GDM1 (cell line): ENCODE results near the gene ZNF331.

Source experiments
- DNase-seq: peaks from one replicate; lab custom pipeline; 2025; lab: John Stamatoyannopoulos, UW

The ZNF331 gene

DNA sequence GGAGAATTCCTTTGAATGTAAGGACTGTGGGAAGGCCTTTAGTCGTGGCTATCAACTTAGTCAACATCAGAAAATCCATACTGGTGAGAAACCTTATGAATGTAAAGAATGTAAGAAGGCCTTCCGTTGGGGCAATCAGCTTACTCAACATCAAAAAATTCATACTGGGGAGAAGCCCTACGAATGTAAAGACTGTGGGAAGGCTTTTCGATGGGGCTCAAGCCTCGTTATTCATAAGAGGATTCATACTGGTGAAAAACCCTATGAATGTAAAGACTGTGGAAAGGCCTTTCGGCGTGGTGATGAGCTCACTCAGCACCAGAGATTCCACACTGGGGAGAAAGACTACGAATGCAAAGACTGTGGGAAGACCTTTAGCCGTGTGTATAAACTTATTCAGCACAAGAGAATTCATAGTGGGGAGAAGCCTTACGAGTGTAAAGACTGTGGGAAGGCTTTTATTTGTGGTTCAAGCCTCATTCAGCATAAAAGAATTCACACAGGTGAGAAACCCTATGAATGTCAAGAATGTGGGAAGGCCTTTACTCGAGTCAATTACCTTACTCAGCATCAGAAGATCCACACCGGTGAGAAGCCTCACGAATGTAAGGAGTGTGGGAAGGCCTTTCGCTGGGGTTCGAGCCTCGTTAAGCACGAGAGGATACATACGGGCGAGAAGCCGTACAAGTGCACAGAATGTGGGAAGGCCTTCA is 39.2 kb downstream of the ZNF331 start:
- DNase-seq: no peak

DNA sequence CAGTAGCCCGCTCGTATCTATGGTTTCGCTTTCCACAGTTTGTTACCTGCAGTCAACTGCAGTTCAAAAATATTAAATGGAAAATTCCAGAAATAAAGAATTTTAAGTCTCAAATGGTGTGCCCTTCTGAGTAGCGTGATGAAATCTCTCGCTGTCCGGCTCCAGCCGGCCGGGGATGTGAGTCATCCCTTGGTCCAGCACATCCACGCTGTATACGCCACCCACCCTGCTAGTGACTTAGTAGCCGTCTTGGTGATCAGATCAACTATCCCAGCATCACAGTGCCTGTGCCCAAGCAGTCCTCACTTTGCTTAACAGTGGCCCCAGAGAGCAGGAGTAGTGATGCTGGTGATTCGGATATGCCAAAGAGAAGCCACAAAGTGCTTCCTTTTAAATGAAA is 40.0 kb downstream of the ZNF331 start:
- no peak for DNase-seq

DNA sequence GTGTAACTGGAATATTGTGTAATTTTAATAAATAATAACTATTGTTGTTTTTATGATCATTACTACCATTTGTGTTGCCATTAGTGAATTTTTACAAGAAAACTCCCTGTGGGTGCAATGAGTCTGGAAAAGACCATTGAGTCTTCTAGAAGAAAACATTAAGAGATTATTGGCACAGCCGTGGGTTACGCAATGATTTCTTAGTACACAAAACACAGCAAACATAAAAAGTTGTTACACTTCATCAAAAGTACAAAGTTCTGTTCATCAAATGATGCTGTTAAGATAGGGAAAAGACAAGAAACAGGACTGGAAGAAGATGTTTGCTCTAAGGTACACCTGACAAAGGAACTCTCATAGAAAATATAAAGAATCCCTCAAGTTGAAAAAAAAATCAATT is 41.6 kb downstream of the ZNF331 start:
- no peak for DNase-seq

DNA sequence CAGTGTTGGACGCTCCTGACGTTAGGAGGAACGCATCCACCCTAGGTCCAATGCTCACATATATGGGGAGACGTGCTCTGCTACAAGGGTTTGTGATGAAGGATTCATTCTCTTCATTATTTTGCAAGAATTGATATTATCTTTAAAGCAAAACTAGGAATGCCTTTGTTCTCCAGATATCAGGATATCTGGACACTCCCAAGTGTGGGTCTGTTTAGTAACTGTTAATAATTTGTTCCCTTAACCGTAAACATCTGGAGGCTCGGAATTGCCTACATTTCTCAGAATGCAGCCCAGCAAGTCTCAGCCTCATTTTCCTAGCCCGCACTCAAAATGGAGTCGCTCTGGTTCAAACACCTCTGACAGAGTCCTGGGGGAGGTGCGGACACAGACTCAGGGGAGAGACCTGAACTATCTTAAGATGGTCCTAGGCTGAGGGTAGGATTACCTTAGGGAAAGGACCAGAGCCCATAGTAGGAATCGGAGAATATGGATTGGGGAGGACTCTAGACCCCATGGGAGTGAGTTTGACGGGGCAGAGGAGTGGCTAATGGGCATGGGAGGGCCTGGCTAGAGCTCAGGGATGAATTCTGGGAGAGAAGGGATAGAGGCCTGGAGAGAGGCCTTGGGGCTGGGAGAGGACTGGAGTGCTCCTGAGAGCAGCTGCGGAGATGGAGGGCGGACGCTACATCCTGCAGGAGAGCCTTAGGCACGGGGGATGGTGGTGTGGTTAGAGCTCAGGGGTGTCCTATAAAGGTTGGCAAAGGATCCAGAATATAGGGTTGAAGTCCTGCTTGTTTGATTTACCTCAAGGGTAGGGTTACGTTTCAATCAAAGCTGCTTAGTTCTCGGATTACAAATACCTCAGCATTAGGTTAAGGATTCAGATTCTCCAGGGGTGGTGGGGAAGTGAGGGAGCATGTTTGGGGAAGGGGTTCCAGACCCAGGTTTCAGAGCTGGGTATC is 43.2 kb downstream of the ZNF331 start:
- no peak for DNase-seq

DNA sequence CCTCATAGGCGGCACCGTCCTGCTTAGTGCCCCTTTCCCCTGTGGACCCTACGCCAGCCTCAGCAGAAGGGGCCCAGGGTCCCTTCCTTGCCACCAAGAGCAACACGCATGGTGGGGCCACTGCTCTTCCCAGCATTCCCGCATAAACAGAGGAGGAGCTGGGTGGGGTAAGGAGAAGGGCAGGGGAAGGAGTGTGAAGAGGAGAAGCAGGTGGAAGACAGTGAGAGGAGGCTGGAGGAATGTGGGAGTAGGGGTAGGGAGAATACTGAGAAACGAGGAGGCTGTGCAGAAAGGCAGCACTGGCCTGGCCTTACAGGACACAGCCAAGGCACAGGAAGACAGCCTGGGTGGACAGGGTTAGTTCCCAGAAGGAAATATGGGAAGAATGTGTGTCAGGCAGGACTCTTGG is 43.9 kb downstream of the ZNF331 start:
- DNase-seq: no peak

DNA sequence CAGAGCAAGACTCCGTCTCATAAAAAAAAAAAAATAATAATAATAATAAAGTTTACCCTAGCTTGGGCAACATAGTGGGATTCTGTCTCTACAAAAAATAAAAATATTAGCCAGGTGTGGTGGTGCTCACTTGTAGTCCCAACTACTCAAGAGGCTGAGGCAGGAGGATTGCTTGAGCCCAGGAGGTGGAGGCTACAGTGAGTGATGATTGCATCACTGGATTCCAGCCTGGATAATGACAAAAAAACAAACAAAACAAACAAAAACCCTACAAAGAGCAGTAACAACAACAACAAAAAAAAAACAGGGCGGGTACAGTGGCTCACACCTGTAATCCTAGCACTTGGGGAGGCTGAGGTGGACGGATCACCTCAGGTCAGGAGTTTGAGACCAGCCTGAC is 45.2 kb downstream of the ZNF331 start:
- DNase-seq: no peak

DNA sequence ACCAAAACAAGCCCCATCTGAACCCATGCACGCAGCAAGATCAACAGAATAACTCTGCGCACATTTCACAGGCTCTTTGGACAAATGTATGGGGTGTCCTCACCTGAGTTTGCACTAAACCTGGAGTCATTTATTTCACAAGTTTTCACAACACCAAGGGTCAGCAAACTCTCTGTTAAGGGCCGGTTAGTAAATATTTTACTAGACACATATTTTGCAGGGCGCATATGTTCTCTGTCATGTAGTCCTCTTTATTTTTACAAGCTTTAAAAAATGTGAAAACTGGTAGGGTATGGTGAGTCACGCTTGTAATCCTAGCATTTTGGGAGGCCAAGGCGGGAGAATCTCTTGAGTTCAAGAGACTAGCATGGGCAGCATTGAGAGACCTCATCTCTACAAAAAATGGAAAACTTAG is 48.3 kb downstream of the ZNF331 start:
- DNase-seq: no peak

DNA sequence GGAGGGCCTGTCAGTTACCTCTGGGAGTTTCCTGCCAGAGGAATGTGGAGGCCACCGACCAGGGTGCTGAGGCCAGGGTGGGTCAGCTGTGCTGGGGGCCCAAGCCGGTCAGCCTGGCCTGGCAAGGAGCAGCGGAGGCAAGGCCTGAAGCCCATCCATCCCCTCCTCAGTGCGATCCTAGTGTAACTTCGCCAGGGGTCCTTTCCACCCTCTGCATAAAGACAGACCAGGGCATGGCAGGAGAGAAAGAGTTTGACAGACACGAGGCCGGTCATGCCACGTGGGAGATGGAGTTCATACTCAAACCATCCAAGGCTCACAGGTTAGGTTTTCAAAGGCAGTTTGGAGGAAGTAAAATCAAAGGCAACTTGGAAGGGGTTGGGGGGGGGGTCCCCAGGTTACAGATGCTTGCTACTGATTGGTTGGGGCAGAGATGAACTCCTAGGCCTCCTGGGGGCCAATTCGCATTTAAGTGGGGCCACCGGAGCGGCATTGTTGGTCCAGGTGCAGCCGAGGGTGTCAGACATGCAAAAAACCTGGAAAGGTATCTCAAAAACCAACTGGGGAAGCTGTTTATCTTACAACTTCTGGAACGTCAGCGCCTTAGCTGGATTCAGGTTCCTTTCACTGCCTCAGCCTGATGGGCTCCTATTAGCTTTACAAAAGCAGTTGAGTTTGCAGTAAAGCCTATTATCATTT is 57.0 kb downstream of the ZNF331 start:
- DNase-seq: no peak

DNA sequence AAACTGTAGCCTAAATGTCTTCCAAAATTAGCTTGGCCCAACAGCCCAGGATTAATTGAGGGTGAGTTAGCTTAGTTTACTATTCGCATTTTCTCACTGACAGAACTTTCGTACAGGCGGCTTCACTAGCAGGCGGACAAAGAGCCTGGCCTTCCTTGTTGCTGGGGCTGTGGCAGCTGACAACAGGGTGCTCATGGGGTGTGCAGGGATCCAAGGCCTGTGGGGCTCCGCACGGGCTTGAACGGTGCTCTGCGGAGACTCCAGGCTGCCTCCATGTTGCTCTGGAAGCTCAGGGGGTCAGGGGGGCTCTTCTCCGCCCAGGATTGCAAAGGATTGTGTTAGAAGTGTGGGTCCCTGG is 57.5 kb downstream of the ZNF331 start:
- no peak for DNase-seq

DNA sequence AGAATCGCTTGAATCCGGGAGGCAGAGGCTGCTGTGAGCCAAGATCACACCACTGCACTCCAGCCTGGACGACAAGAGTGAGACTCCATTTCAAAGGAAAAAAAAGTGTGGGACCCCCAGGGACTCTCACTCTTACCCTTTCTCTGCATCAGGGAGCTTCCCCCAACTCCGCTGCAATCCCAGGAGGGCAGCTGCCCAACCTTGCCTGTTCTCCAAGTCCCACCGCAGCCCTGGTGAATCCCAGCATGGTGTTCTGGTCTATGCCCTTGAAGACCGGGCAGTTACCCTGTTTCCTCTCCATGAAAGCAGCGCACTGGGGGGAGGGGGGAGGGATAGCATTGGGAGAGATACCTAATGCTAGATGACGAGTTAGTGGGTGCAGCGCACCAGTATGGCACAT is 58.1 kb downstream of the ZNF331 start:
- DNase-seq: no peak

DNA sequence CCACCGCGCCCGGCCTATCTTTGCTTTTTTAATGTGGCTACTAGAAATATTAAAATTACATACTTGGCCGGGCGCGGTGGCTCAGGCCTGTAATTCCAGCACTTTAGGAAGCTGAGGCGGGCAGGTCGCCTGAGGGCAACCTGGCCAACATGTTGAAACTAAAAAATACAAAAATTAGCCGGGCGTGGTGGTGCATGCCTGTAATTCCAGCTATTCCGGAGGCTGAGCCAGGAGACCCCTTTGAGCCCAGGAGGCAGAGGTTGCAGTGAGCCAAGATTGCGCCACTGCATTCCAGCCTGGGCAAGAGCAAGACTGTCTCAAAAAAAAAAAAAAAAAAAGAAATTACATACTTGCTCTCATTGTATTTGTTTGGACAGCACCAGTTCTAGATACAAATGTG is 59.1 kb downstream of the ZNF331 start:
- DNase-seq: no peak

DNA sequence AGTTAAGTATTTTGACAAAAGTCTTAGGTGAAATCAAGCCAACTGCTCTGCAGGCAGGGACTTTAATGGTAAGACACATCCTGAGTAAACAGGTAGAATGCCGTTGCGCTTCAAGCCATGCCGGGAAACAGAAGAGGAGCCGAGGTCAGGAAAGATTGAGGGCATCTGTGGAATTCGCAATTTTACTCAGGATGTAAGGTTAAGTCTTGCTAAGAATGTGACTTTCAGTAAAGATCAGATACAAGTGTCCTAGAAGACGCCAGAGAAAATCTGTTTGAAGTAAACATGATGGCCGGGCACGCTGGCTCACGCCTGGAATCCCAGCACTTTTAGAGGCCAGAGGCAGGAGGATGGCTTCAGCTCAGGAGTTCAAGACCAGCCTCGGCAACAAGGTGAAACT is 60.4 kb downstream of the ZNF331 start:
- DNase-seq: no peak

DNA sequence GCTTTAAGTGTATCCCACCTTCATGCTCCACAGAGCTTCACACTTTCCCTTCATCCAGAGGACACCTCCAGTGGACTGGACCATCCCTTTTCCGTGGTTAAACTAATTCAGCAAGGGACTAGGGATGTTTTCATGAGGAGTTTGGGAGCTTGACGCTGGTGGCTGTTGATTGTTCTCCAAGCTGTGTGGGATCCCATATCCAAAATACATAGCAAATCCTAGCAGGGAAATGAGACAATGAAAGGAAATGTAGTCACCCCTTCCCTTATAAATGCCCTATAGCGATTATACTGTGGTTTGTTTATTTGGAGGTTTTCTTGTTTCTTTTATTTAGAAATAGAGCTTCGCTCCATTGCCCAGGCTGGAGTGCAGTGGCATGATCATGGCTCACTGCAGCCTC is 62.3 kb downstream of the ZNF331 start:
- no peak for DNase-seq

DNA sequence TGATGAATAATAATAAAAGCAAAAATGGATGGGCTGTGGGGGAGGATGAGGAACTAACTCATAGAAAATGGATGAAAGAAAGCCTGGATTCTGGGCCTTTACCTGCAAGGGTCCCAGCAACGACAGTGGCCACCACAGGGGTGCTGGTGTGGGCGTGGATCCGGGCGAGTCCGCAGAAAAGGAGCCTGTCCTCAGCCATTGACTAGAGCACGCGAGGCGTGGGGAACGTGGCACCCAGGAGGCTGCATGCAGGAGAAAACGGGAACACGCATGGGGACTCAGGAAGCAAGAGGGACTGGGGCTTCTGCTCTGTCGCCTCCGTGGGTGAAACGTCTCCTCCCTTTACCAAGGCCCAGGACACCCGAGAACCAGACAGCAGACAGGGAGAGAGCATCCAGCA is 68.1 kb downstream of the ZNF331 start:
- DNase-seq: no peak

DNA sequence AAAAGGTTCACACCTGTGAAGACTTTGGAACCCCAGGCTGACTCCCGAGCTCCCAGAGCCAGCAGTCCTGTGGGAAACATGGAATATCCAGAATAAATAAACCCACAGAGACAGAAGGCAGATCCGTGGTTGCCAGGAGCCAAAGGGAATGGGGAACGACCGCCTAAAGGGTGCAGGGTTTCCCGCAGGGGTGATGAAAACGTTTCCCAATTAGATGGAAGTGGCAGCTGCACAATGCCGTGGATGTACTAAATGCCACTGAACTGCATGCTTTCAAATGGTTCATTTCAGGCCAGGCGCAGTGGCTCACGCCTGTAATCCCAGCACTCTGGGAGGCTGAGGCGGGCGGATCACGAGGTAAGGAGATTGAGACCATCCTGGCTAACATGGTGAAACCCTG is 70.4 kb downstream of the ZNF331 start:
- no peak for DNase-seq

DNA sequence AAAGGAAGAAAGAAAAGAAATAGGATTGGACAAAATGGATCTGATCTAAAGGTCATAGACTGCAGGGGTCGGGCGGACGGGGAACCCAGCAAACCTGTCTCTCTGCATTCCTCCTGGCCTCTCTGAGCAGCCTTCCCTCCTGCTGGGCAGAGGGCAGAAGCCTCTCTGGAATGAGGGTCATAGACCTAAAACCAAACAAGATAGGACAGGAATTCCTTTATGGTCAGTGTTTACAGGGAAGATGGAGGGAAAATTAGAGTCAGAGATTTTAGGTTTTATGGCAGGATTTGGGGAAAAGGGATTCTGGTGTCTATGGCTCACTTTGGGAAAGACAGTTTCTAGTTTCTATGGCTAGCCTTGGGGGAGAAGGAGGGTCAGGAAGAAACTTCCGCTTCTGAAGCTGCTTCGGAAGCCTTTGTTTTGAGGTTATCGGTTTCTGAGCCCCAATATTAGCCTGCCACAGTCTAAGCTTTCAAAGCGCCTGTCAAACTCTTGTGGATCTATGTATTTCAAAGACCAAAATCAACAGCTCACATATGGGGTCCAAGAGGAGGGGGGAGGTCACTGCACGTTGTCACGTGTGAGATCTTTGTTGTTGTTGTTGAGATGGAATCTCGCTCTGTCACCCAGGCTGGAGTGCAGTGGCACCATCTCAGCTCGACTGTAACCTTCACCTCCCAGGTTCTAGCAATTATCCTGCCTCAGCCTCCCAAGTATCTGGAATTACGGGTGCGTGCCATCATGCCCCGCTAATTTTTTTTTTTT is 75.0 kb downstream of the ZNF331 start:
- DNase-seq: no peak

DNA sequence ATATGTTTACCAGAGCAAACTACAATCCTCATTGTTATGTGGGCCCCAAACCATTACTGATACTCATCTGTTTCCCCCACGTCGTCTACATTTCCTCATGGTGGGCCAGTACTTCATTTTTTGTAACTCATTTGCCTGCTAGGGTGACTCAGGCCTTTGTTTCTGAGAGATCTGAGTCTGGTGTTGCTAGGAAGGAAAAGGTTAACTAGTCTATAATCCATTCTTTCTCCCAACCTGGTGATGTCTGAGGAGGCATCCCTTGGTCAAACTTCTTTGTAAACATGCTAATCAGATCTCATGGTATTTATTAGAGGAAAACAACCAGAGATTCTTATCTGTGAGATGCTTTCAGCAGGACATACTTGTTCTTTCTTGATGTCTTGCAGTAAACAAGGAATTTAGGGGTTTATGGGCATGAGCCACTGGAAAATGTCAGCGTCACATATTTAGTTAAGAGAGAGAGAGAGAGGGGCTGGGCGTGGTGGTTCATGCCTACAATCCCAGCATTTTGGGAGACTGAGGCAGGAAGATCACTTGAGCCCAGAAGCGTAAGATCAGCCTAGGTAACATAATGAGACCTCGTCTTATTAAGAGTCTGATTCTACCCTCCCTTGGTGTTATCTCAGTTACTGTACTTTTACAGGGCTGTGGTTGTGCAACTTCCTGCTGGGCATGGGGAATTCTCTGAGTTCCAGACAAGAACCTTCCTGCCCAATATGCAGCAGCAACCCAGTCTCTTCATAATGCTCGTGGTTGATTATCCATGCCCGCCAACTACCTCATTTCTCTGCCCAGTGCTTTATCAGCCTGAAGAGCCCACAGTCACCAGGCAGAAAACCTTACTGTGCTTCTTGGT is 84.2 kb downstream of the ZNF331 start:
- DNase-seq: no peak

DNA sequence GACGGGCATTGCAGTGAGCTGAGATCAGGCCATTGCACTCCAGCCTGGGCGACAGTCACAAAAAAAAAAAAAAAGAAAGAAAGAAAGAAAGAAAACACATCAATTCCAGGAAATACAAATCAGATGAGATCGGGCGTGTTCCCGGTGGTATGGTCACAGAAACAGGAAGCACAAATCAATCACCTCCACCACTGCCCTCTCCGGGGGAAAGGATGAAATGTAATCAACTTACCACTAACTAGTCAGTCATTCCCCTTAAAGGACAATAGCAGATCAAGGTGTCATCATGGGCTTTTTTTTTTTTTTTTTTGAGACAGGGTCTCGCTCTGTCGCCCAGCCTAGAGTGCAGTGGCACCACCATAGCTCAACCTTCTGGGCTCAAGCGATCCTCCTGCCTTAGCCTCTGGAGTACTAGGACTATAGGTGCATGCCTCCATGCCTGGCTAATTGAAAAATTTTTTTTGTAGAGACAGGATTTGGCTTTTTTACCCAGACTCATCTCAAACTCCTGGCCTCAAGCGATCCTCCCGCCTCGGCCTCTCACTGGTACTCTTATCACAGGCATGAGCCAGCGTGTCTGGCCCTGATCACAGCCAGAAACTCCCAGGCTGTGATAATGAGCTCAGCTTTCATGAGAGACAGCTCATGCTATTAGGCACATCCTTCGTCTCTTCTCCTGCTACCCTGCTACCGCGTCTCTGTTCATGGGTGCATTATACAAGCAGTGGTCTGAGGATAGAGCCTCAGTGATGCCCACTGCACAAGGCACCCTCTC is 87.0 kb downstream of the ZNF331 start:
- DNase-seq: no peak

DNA sequence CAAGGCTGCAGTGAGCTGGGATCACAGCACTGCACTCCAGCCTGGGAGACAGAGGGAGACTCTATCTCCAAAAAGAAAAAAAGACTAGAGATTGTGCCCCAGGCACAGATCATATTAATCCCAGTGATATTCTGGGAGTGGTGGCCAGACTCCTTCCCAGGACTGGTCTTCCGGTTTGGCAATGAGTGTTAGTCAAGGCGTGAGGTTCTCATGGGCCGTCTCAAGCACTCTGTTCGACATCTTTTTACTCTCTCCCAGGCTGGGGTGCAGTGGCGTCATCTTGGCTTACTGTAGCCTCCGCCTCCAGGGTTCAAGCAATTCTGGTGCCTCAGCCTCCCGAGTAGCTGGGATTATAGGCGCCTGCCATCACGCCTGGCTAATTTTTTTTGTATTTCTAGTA is 88.5 kb downstream of the ZNF331 start:
- DNase-seq: no peak

DNA sequence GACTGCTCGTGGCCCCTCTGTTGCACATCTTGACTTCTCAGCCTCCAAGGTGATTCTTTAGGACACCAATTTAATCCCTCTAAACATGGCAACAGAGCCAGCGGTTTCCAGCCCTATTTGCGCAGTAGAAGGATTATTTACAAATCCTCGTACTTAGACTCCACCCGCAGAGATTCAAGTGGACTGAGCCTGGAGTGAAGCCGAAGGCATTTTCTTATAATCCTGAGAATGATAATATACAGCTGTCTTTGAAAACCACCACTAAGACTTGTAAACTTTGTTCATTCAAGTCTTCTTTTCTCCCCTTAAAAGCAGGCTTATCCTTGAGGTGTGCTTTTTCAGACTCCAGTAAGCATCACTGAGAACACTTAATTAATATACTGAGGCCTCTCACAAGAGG is 89.0 kb downstream of the ZNF331 start:
- DNase-seq: no peak
